H9 (cell line): ENCODE measurements around the gene UBE2G1. TPM values are rescaled to one million over a fixed set of nuclear protein-coding genes. Genes with fewer than 3 reads are reported as not detected.

Source experiments
- DNase-seq: peaks from one replicate; pipeline ENCODE4 v3.0.0-alpha.2; 2017
- H2AFZ ChIP-seq: one replicate; pipeline ENCODE4 v1.6.1; 2013; ENCODE audit warnings: mild to moderate bottlenecking, low read length, control low read depth, moderate library complexity
- H2AK5ac ChIP-seq: 2 replicates; pipeline ENCODE4 v1.6.1; 2013; ENCODE audit warnings: low read length, control low read depth, mixed read lengths; ENCODE audit not compliant: insufficient read length
- H2BK120ac ChIP-seq: one replicate; pipeline ENCODE4 v1.6.1; 2013; ENCODE audit warnings: low read depth, mild to moderate bottlenecking, low read length, control low read depth, inconsistent platforms; ENCODE audit not compliant: poor library complexity, severe bottlenecking
- H2BK12ac ChIP-seq: 2 replicates; pipeline ENCODE4 v1.6.1; 2013; ENCODE audit warnings: low read length, control low read depth, mixed read lengths, low read depth; ENCODE audit not compliant: insufficient read length
- H2BK15ac ChIP-seq: 2 replicates; pipeline ENCODE4 v1.6.1; 2013; ENCODE audit warnings: low read depth, low read length, control low read depth
- H2BK20ac ChIP-seq: one replicate; pipeline ENCODE4 v1.6.1; 2013; ENCODE audit warnings: low read depth, mild to moderate bottlenecking, low read length, control low read depth, inconsistent platforms; ENCODE audit not compliant: poor library complexity, severe bottlenecking
- H2BK5ac ChIP-seq: 2 replicates; pipeline ENCODE4 v1.6.1; 2013; ENCODE audit warnings: low read length, control low read depth, mixed read lengths; ENCODE audit not compliant: insufficient read length
- H3K14ac ChIP-seq: 2 replicates; pipeline ENCODE4 v1.6.1; 2013; ENCODE audit warnings: low read length, control low read depth; ENCODE audit not compliant: insufficient read depth
- H3K18ac ChIP-seq: 2 replicates; pipeline ENCODE4 v1.6.1; 2013; ENCODE audit warnings: low read depth, mild to moderate bottlenecking, mixed read lengths, low read length, control low read depth; ENCODE audit not compliant: insufficient read length
- H3K23ac ChIP-seq: 2 replicates; pipeline ENCODE4 v1.6.1; 2013; ENCODE audit warnings: low read length, control low read depth, mixed read lengths, low read depth; ENCODE audit not compliant: insufficient read length
- H3K23me2 ChIP-seq: 2 replicates; pipeline ENCODE4 v1.6.1; 2013; ENCODE audit warnings: low read depth, mild to moderate bottlenecking, mixed read lengths, low read length, control low read depth; ENCODE audit not compliant: insufficient read length, poor library complexity, severe bottlenecking
- H3K27ac ChIP-seq: 2 replicates; pipeline ENCODE4 v1.5.1; 2013; ENCODE audit warnings: low read length, control low read depth, mixed read lengths, low read depth; ENCODE audit not compliant: insufficient read length
- H3K27me3 ChIP-seq: 2 replicates; pipeline ENCODE4 v1.6.1; 2013; ENCODE audit warnings: low read length, control low read depth, inconsistent platforms; ENCODE audit not compliant: insufficient read depth
- H3K4ac ChIP-seq: 2 replicates; pipeline ENCODE4 v1.6.1; 2013; ENCODE audit warnings: low read depth, mild to moderate bottlenecking, control low read depth, inconsistent platforms, low read length, moderate library complexity
- H3K4me1 ChIP-seq: 2 replicates; pipeline ENCODE4 v1.6.1; 2013; ENCODE audit warnings: low read length, control low read depth, inconsistent platforms; ENCODE audit not compliant: insufficient read depth
- H3K4me2 ChIP-seq: 2 replicates; pipeline ENCODE4 v1.6.1; 2013; ENCODE audit warnings: low read length, control low read depth, mixed read lengths; ENCODE audit not compliant: insufficient read length, insufficient read depth
- H3K56ac ChIP-seq: 2 replicates; pipeline ENCODE4 v1.6.1; 2013; ENCODE audit warnings: low read depth, mild to moderate bottlenecking, mixed read lengths, low read length, control low read depth; ENCODE audit not compliant: insufficient read length
- H3K79me1 ChIP-seq: 2 replicates; pipeline ENCODE4 v1.6.1; 2013; ENCODE audit warnings: low read depth, mild to moderate bottlenecking, moderate library complexity, low read length, control low read depth, inconsistent platforms; ENCODE audit not compliant: insufficient read depth, poor library complexity, severe bottlenecking
- H3K79me2 ChIP-seq: 2 replicates; pipeline ENCODE4 v1.6.1; 2013; ENCODE audit warnings: low read length, control low read depth, inconsistent platforms; ENCODE audit not compliant: insufficient read depth
- H3K9ac ChIP-seq: 2 replicates; pipeline ENCODE4 v1.6.1; 2013; ENCODE audit warnings: low read length, control low read depth, mixed read lengths; ENCODE audit not compliant: insufficient read length; ENCODE audit errors: extremely low read depth
- H3K9me3 ChIP-seq: one replicate; pipeline ENCODE4 v1.6.1; 2013; ENCODE audit warnings: low read depth, low read length, inconsistent platforms; ENCODE audit not compliant: control insufficient read depth
- H3T11ph ChIP-seq: one replicate; pipeline ENCODE4 v1.6.1; 2013; ENCODE audit warnings: mild to moderate bottlenecking, low read length, control low read depth, inconsistent platforms
- H4K20me1 ChIP-seq: one replicate; pipeline ENCODE4 v1.6.1; 2013; ENCODE audit not compliant: control insufficient read depth, insufficient read length, insufficient read depth
- H4K5ac ChIP-seq: 2 replicates; pipeline ENCODE4 v1.6.1; 2013; ENCODE audit warnings: low read depth, mild to moderate bottlenecking, mixed read lengths, low read length, control low read depth; ENCODE audit not compliant: insufficient read length
- H4K8ac ChIP-seq: replicated peaks from 2 replicates; pipeline ENCODE4 v1.6.1; 2013; ENCODE audit warnings: low read length, control low read depth, mixed read lengths, low read depth; ENCODE audit not compliant: insufficient read length
- H4K91ac ChIP-seq: 2 replicates; pipeline ENCODE4 v1.6.1; 2013; ENCODE audit warnings: low read depth, mild to moderate bottlenecking, moderate library complexity, mixed read lengths, low read length, control low read depth; ENCODE audit not compliant: insufficient read length
- H3K27ac Mint-ChIP-seq, 3 experiments: 2 replicates in 2 of 3; 3 replicates in 1 of 3; pipeline ENCODE4 v1.8.0; 2020 to 2021; ENCODE audit warnings: mixed read lengths in 3 of 3, mild to moderate bottlenecking in 1 of 3, moderate library complexity in 1 of 3
- H3K27me3 Mint-ChIP-seq: 2 replicates; pipeline ENCODE4 v1.8.0; 2021; ENCODE audit warnings: low read depth, mild to moderate bottlenecking, moderate library complexity, mixed read lengths
- H3K36me3 Mint-ChIP-seq, 3 experiments: 2 replicates in 2 of 3; 3 replicates in 1 of 3; pipeline ENCODE4 v1.8.0; 2020 to 2021; ENCODE audit warnings: low read depth in 3 of 3, mixed read lengths in 3 of 3; ENCODE audit not compliant: insufficient read depth in 1 of 3
- H3K4me1 Mint-ChIP-seq, 2 experiments: 2 replicates each; pipeline ENCODE4 v1.8.0; 2020; ENCODE audit warnings: mixed read lengths in 2 of 2
- H3K4me3 Mint-ChIP-seq, 2 experiments: 2 replicates in 1 of 2; 3 replicates in 1 of 2; pipeline ENCODE4 v1.8.0; 2020 to 2021; ENCODE audit warnings: mild to moderate bottlenecking in 2 of 2, mixed read lengths in 2 of 2, moderate library complexity in 1 of 2
- H3K9me3 Mint-ChIP-seq, 2 experiments: 2 replicates in 1 of 2; 3 replicates in 1 of 2; pipeline ENCODE4 v1.8.0; 2020; ENCODE audit warnings: mild to moderate bottlenecking in 2 of 2, mixed read lengths in 2 of 2, moderate library complexity in 1 of 2
- WGBS: extraction: QIAGEN DNeasy Blood & Tissue Kit; methylation state at CpG from one replicate; pipeline ENCODE4 v1.1.7; 2013; ENCODE audit warnings: missing lambda C conversion rate, low lambda C conversion rate, mixed read lengths; ENCODE audit not compliant: insufficient read length; ENCODE audit errors: extremely low coverage; 5-methylcytosine and 5-hydroxymethylcytosine counted together
- total RNA-seq: library from RNA; stranded (reverse); gene quantifications from 2 replicates; pipeline ENCODE4 v1.2.1, GENCODE V29; 2021
- TF ChIP-seq, protein P1 (sequence below): fragments of 200-600 bp; sonication (generic); conservative IDR thresholded peaks from 3 replicates; pipeline ENCODE4 v1.8.0; 2021; ENCODE audit warnings: antibody characterized with exemption, mild to moderate bottlenecking

The UBE2G1 gene
- total RNA-seq, 1 experiment from 2014 or later, result 188 TPM

GRCh38 chr17:4324463-4324862 is 42.0 kb downstream of the UBE2G1 start:
- Histone ChIP-seq H2BK15ac (no peak overlapping the region), H3K9me3 (no peaks in the 10 kb centered on the region), H2AFZ (no peak overlapping the region), H2AK5ac (no peak overlapping the region), H4K20me1 (no peaks in the 10 kb centered on the region), H3K14ac (no peak overlapping the region), H3K23me2 (no peaks in the 10 kb centered on the region), H3K4me2 (no peak overlapping the region), H3K27me3 (no peaks in the 10 kb centered on the region), H4K5ac (no peak overlapping the region), H3K23ac (no peak overlapping the region), H2BK12ac (no peak overlapping the region), H3K79me2 (peaks cover 41% of the 10 kb centered on the region; the same call in 1 of the 2 replicates), H3K9ac (no peak overlapping the region), H3K79me1 (peaks cover 5% of the 10 kb centered on the region), H2BK120ac (no peak overlapping the region), H3T11ph (no peak overlapping the region), H2BK5ac (no peak overlapping the region), H3K18ac (no peak overlapping the region), H3K4me1 (peaks cover 2% of the 10 kb centered on the region; the same call in 1 of the 2 replicates), H3K56ac (no peak overlapping the region), H4K8ac (no peak overlapping the region), H4K91ac (no peak overlapping the region), H3K4ac (no peak overlapping the region), H3K27ac (no peak overlapping the region), H2BK20ac (no peak overlapping the region)
- Mint-ChIP-seq H3K4me3 (no peak overlapping the region), H3K36me3 (peaks cover 14 to 36% (median 20%) of the 10 kb centered on the region in 3 experiments; a peak in 5 of 7 replicates), H3K27ac (no peak overlapping the region), H3K9me3 (peaks cover 0 to 7% of the 10 kb centered on the region in 2 experiments; a peak in 2 of 5 replicates), H3K27me3 (no peaks in the 10 kb centered on the region), H3K4me1 (peaks cover 41 to 49% of the 10 kb centered on the region in 2 experiments)
- DNase-seq, result no peak
- TF ChIP-seq, protein P1, sequence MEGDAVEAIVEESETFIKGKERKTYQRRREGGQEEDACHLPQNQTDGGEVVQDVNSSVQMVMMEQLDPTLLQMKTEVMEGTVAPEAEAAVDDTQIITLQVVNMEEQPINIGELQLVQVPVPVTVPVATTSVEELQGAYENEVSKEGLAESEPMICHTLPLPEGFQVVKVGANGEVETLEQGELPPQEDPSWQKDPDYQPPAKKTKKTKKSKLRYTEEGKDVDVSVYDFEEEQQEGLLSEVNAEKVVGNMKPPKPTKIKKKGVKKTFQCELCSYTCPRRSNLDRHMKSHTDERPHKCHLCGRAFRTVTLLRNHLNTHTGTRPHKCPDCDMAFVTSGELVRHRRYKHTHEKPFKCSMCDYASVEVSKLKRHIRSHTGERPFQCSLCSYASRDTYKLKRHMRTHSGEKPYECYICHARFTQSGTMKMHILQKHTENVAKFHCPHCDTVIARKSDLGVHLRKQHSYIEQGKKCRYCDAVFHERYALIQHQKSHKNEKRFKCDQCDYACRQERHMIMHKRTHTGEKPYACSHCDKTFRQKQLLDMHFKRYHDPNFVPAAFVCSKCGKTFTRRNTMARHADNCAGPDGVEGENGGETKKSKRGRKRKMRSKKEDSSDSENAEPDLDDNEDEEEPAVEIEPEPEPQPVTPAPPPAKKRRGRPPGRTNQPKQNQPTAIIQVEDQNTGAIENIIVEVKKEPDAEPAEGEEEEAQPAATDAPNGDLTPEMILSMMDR, result no peak
- no CpG with 5 or more reads among the region's 7 CpGs for WGBS
